ENCODE results near the gene ARID1B. TPM values are rescaled to one million over a fixed set of nuclear protein-coding genes. Genes with fewer than 3 reads are reported as not detected.

ARID1B gene
- total RNA-seq, 1 experiment from 2014 or later, result 35.6 TPM

GRCh38 chr6:157068691-157069324 lies 291.6 kb downstream of the ARID1B start:
- Histone ChIP-seq H3K79me2 (ENCODE audit: insufficient read depth, low read length) (no peaks in the 10 kb centered on the region), H2AFZ (ENCODE audit: low read depth, low read length, poor library complexity, severe bottlenecking) (no peak overlapping the region), H3K27ac (ENCODE audit: low read depth, low read length) (no peak overlapping the region), H3K9ac (ENCODE audit: low read length) (no peak overlapping the region), H3K9me3 (ENCODE audit: control insufficient read depth in 1 of 2, insufficient read depth in 1 of 2, low read depth in 1 of 2, low read length in 2 of 2) (no peaks in the 10 kb centered on the region), H3K4me3 (replicated peaks in 1 of 2; ENCODE audit: low read depth in 1 of 2, low read length in 2 of 2) (no peak overlapping the region), H4K20me1 (ENCODE audit: insufficient read depth) (0 out of 2 replicates have a peak, but pooled peaks cover 4% of the 10 kb centered on the region), H3K9me2 (ENCODE audit: insufficient read depth) (no peaks in the 10 kb centered on the region), H3K4me2 (ENCODE audit: low read length) (no peak overlapping the region), H3K27me3 (ENCODE audit: insufficient read depth, low read length) (no peaks in the 10 kb centered on the region), H3K36me3 (ENCODE audit: control insufficient read depth in 1 of 2, insufficient read depth in 2 of 2, low read length in 2 of 2) (no peaks in the 10 kb centered on the region), H3K4me1 (ENCODE audit: control insufficient read depth in 1 of 2, insufficient read depth in 2 of 2, low read length in 2 of 2) (0 out of 4 replicates have a peak, but pooled peaks cover 0 to 6% of the 10 kb centered on the region in 2 experiments)
- RAD21 ChIA-PET (ENCODE audit: low non-redundant PET in 1 of 2, low total read pairs in 2 of 2, uncharacterized antibody in 2 of 2, unreplicated experiment in 2 of 2), result no interaction called here
- TF ChIP-seq ZFX (IDR thresholded peaks at IDR 0.05), result no peak
- no peak for TF ChIP-seq EGR1 (IDR thresholded peaks at IDR 0.05; ENCODE audit: low read depth)
- no peak for TF ChIP-seq MAX (IDR thresholded peaks at IDR 0.05)
- no peak for TF ChIP-seq JUND (IDR thresholded peaks at IDR 0.05)
- TF ChIP-seq ZBTB33 (IDR thresholded peaks at IDR 0.05; ENCODE audit: extremely low read depth, insufficient replicate concordance, low read length), result no peak
- TF ChIP-seq CEBPB (IDR thresholded peaks at IDR 0.05; ENCODE audit: low read depth), result no peak
- no peak for TF ChIP-seq TCF7L2 (IDR thresholded peaks at IDR 0.05; ENCODE audit: borderline replicate concordance, extremely low read depth, insufficient read depth, insufficient read length)
- TF ChIP-seq FOSL1 (IDR thresholded peaks at IDR 0.05; ENCODE audit: low read depth), result no peak
- no peak for TF ChIP-seq POLR2AphosphoS5 (IDR thresholded peaks at IDR 0.05; ENCODE audit: low read depth, low read length)
- TF ChIP-seq RAD21 (IDR thresholded peaks at IDR 0.05; ENCODE audit: low read depth), result no peak
- TF ChIP-seq EZH2 (IDR thresholded peaks at IDR 0.05), result no peak
- TF ChIP-seq ELF1 (IDR thresholded peaks at IDR 0.05; ENCODE audit: borderline replicate concordance, low read depth), result no peak
- TF ChIP-seq EZH2phosphoT487 (IDR thresholded peaks at IDR 0.05; ENCODE audit: borderline replicate concordance), result no peak
- no peak for TF ChIP-seq REST (IDR thresholded peaks at IDR 0.05; ENCODE audit: low read depth)
- no peak for TF ChIP-seq SRF (IDR thresholded peaks at IDR 0.05; ENCODE audit: low read depth)
- no peak for TF ChIP-seq SP1 (IDR thresholded peaks at IDR 0.05; ENCODE audit: low read depth)
- TF ChIP-seq CBX3 (IDR thresholded peaks at IDR 0.05; ENCODE audit: low read depth), result no peak
- no peak for TF ChIP-seq CTCF (IDR thresholded peaks at IDR 0.05 in 2 of 3, conservative IDR thresholded peaks at IDR 0.05 in 1 of 3; ENCODE audit: borderline replicate concordance in 1 of 3, insufficient read depth in 1 of 3, low read depth in 2 of 3, low read length in 2 of 3)
- no peak for TF ChIP-seq SIN3A (IDR thresholded peaks at IDR 0.05; ENCODE audit: low read depth)
- no peak for TF ChIP-seq ATF3 (IDR thresholded peaks at IDR 0.05)
- intact Hi-C loops (cut with micrococcal nuclease), result no loop called here
- ATAC-seq, result no peak
- CTCF ChIA-PET, result interaction anchor here (2.3 kb wide), 1 partner anchor 23 kb away, joined by 6 read pairs; no protein-coding TSS in a partner anchor
- POLR2A ChIA-PET, result no interaction called here
- no peak for DNase-seq (ENCODE audit: low read depth, low spot score)
- BruUV-seq (replicated peaks), result no TSS peak
